Measurements from ENCODE around the gene GAS7. TPM values are rescaled to one million over a fixed set of nuclear protein-coding genes. Genes with fewer than 3 reads are reported as not detected.

The GAS7 gene
- total and polyA plus RNA-seq, 2 experiments from 2014 or later, result 1.9 to 10.7 TPM

DNA sequence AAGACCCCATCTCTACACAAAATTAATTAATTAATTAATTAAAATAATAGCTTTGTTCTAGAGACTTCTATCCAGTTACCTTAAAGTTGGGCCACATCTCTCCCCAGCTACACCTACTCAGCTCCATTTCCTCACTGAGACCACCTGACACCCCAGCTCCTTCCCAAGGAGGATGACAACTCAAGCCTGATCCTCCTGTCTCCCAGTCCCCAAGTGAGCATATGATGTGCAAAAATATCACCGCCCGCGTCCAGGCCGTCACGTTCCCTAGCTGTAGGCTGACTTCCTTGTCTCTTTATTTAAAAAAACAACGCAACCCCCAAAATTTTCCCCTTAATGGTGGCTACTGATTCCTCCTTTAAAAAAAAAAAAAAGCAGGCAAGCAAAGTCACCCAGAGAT lies 173.2 kb downstream of the GAS7 start:
- H3K4me1 Mint-ChIP-seq, result peaks cover 14% of the 10 kb centered on the region; the same call in 2 of the 3 replicates
- TF ChIP-seq POLR2AphosphoS5 (IDR thresholded peaks at IDR 0.05; ENCODE audit: low read depth) (no peak), NANOG (IDR thresholded peaks at IDR 0.05; ENCODE audit: borderline replicate concordance) (no peak), ZNF331 (CRISPR knock-in tag; IDR thresholded peaks at IDR 0.05; ENCODE audit: low read depth) (no peak), STAT1 (IDR thresholded peaks at IDR 0.05; ENCODE audit: unreplicated experiment) (no peak), JUNB (IDR thresholded peaks at IDR 0.05; ENCODE audit: unreplicated experiment) (no peak), EZH2 (IDR thresholded peaks at IDR 0.05; ENCODE audit: low read depth, unreplicated experiment) (no peak), EZH2phosphoT487 (IDR thresholded peaks at IDR 0.05; ENCODE audit: unreplicated experiment) (no peak)
- TF ChIP-seq, protein P1, sequence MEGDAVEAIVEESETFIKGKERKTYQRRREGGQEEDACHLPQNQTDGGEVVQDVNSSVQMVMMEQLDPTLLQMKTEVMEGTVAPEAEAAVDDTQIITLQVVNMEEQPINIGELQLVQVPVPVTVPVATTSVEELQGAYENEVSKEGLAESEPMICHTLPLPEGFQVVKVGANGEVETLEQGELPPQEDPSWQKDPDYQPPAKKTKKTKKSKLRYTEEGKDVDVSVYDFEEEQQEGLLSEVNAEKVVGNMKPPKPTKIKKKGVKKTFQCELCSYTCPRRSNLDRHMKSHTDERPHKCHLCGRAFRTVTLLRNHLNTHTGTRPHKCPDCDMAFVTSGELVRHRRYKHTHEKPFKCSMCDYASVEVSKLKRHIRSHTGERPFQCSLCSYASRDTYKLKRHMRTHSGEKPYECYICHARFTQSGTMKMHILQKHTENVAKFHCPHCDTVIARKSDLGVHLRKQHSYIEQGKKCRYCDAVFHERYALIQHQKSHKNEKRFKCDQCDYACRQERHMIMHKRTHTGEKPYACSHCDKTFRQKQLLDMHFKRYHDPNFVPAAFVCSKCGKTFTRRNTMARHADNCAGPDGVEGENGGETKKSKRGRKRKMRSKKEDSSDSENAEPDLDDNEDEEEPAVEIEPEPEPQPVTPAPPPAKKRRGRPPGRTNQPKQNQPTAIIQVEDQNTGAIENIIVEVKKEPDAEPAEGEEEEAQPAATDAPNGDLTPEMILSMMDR (conservative IDR thresholded peaks at IDR 0.05; ENCODE audit: low read depth in 2 of 2), result no peak
- TF ChIP-seq, protein P2, sequence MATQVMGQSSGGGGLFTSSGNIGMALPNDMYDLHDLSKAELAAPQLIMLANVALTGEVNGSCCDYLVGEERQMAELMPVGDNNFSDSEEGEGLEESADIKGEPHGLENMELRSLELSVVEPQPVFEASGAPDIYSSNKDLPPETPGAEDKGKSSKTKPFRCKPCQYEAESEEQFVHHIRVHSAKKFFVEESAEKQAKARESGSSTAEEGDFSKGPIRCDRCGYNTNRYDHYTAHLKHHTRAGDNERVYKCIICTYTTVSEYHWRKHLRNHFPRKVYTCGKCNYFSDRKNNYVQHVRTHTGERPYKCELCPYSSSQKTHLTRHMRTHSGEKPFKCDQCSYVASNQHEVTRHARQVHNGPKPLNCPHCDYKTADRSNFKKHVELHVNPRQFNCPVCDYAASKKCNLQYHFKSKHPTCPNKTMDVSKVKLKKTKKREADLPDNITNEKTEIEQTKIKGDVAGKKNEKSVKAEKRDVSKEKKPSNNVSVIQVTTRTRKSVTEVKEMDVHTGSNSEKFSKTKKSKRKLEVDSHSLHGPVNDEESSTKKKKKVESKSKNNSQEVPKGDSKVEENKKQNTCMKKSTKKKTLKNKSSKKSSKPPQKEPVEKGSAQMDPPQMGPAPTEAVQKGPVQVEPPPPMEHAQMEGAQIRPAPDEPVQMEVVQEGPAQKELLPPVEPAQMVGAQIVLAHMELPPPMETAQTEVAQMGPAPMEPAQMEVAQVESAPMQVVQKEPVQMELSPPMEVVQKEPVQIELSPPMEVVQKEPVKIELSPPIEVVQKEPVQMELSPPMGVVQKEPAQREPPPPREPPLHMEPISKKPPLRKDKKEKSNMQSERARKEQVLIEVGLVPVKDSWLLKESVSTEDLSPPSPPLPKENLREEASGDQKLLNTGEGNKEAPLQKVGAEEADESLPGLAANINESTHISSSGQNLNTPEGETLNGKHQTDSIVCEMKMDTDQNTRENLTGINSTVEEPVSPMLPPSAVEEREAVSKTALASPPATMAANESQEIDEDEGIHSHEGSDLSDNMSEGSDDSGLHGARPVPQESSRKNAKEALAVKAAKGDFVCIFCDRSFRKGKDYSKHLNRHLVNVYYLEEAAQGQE (IDR thresholded peaks at IDR 0.05; ENCODE audit: unreplicated experiment), result no peak
- TF ChIP-seq, protein P3, sequence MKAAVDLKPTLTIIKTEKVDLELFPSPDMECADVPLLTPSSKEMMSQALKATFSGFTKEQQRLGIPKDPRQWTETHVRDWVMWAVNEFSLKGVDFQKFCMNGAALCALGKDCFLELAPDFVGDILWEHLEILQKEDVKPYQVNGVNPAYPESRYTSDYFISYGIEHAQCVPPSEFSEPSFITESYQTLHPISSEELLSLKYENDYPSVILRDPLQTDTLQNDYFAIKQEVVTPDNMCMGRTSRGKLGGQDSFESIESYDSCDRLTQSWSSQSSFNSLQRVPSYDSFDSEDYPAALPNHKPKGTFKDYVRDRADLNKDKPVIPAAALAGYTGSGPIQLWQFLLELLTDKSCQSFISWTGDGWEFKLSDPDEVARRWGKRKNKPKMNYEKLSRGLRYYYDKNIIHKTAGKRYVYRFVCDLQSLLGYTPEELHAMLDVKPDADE (IDR thresholded peaks at IDR 0.05), result no peak
- TF ChIP-seq, protein P4, sequence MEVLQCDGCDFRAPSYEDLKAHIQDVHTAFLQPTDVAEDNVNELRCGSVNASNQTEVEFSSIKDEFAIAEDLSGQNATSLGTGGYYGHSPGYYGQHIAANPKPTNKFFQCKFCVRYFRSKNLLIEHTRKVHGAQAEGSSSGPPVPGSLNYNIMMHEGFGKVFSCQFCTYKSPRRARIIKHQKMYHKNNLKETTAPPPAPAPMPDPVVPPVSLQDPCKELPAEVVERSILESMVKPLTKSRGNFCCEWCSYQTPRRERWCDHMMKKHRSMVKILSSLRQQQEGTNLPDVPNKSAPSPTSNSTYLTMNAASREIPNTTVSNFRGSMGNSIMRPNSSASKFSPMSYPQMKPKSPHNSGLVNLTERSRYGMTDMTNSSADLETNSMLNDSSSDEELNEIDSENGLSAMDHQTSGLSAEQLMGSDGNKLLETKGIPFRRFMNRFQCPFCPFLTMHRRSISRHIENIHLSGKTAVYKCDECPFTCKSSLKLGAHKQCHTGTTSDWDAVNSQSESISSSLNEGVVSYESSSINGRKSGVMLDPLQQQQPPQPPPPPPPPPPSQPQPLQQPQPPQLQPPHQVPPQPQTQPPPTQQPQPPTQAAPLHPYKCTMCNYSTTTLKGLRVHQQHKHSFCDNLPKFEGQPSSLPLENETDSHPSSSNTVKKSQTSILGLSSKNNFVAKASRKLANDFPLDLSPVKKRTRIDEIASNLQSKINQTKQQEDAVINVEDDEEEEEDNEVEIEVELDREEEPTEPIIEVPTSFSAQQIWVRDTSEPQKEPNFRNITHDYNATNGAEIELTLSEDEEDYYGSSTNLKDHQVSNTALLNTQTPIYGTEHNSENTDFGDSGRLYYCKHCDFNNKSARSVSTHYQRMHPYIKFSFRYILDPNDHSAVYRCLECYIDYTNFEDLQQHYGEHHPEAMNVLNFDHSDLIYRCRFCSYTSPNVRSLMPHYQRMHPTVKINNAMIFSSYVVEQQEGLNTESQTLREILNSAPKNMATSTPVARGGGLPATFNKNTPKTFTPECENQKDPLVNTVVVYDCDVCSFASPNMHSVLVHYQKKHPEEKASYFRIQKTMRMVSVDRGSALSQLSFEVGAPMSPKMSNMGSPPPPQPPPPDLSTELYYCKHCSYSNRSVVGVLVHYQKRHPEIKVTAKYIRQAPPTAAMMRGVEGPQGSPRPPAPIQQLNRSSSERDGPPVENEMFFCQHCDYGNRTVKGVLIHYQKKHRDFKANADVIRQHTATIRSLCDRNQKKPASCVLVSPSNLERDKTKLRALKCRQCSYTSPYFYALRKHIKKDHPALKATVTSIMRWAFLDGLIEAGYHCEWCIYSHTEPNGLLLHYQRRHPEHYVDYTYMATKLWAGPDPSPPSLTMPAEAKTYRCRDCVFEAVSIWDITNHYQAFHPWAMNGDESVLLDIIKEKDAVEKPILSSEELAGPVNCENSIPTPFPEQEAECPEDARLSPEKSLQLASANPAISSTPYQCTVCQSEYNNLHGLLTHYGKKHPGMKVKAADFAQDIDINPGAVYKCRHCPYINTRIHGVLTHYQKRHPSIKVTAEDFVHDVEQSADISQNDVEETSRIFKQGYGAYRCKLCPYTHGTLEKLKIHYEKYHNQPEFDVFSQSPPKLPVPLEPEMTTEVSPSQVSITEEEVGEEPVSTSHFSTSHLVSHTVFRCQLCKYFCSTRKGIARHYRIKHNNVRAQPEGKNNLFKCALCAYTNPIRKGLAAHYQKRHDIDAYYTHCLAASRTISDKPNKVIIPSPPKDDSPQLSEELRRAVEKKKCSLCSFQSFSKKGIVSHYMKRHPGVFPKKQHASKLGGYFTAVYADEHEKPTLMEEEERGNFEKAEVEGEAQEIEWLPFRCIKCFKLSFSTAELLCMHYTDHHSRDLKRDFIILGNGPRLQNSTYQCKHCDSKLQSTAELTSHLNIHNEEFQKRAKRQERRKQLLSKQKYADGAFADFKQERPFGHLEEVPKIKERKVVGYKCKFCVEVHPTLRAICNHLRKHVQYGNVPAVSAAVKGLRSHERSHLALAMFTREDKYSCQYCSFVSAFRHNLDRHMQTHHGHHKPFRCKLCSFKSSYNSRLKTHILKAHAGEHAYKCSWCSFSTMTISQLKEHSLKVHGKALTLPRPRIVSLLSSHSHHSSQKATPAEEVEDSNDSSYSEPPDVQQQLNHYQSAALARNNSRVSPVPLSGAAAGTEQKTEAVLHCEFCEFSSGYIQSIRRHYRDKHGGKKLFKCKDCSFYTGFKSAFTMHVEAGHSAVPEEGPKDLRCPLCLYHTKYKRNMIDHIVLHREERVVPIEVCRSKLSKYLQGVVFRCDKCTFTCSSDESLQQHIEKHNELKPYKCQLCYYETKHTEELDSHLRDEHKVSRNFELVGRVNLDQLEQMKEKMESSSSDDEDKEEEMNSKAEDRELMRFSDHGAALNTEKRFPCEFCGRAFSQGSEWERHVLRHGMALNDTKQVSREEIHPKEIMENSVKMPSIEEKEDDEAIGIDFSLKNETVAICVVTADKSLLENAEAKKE (CRISPR knock-in tag; IDR thresholded peaks at IDR 0.05), result no peak
- Histone ChIP-seq H3K9me2 (ENCODE audit: insufficient read depth) (no peaks in the 10 kb centered on the region), H3F3A (replicated peaks; ENCODE audit: low read depth) (no peaks in the 10 kb centered on the region), H4K20me1 (replicated peaks; ENCODE audit: insufficient read depth) (no peaks in the 10 kb centered on the region), H3K36me3 (ENCODE audit: insufficient read depth) (no peaks in the 10 kb centered on the region), H3K27me3 (ENCODE audit: insufficient read depth) (no peaks in the 10 kb centered on the region), H3K27ac (ENCODE audit: low read depth) (no peak overlapping the region), H3K4me3 (no peak overlapping the region), H3K79me2 (replicated peaks; ENCODE audit: insufficient read depth) (no peaks in the 10 kb centered on the region), H3K4me1 (ENCODE audit: insufficient read depth) (no peaks in the 10 kb centered on the region; the same call in 1 of the 2 replicates), H2AFZ (no peak overlapping the region), H3K4me2 (no peak overlapping the region)
- ATAC-seq (no peak), DNase-seq (ENCODE audit: low spot score) (no peak)
- no peaks in the 10 kb centered on the region; the same call in 2 of the 3 replicates for H3K36me3 Mint-ChIP-seq (ENCODE audit: low read depth)
- no peak overlapping the region for H3K27ac Mint-ChIP-seq
- peaks cover 10% of the 10 kb centered on the region for H3K27me3 Mint-ChIP-seq (ENCODE audit: insufficient read depth, low read depth, poor library complexity)
- no peak overlapping the region for H3K4me3 Mint-ChIP-seq
- no peaks in the 10 kb centered on the region for H3K9me3 Mint-ChIP-seq
